HUES48 (cell line): ENCODE measurements around the gene BFAR.
"Not testable (repeated sequence)": the region's sequence is repeated elsewhere in the genome, so short reads cannot be mapped to it uniquely, and the experiment has no call there.

Experiments used
- H3K27ac ChIP-seq: one replicate; pipeline ENCODE4 v1.7.0; 2013; ENCODE audit warnings: low read depth, low read length, inconsistent platforms
- H3K27me3 ChIP-seq: 2 replicates; pipeline ENCODE4 v1.6.1; 2013; ENCODE audit warnings: mild to moderate bottlenecking, low read length; ENCODE audit not compliant: control insufficient read depth, insufficient read depth
- H3K36me3 ChIP-seq: 2 replicates; pipeline ENCODE4 v1.6.1; 2013; ENCODE audit warnings: low read length; ENCODE audit not compliant: control insufficient read depth, insufficient read depth
- H3K4me1 ChIP-seq: 2 replicates; pipeline ENCODE4 v1.6.1; 2013; ENCODE audit warnings: mild to moderate bottlenecking, low read length; ENCODE audit not compliant: control insufficient read depth, insufficient read depth
- H3K4me3 ChIP-seq: 2 replicates; pipeline ENCODE4 v1.5.1; 2013; ENCODE audit warnings: mild to moderate bottlenecking, low read depth, low read length
- H3K9ac ChIP-seq: 2 replicates; pipeline ENCODE4 v1.6.1; 2013; ENCODE audit warnings: mild to moderate bottlenecking, low read depth, low read length, moderate library complexity
- H3K9me3 ChIP-seq: 2 replicates; pipeline ENCODE4 v1.6.1; 2013; ENCODE audit warnings: low read length; ENCODE audit not compliant: control insufficient read depth, insufficient read depth

The BFAR gene

GRCh38 chr16:14702672-14703071, 69.9 kb downstream of the BFAR start:
- H3K9me3 ChIP-seq, H3K27me3 ChIP-seq, H3K4me1 ChIP-seq, H3K9ac ChIP-seq, H3K27ac ChIP-seq, H3K36me3 ChIP-seq, H3K4me3 ChIP-seq: not testable (repeated sequence)

GRCh38 chr16:14703156-14704011, 70.6 kb downstream of the BFAR start, which contains the start of gene NPIPA3:
NPIPA3 (plus strand) TSS chr16:14703411; CDS start chr16:14708944, 5,533 bp downstream.
- H3K9me3 ChIP-seq, H3K9ac ChIP-seq, H3K27me3 ChIP-seq, H3K36me3 ChIP-seq, H3K4me1 ChIP-seq, H3K27ac ChIP-seq, H3K4me3 ChIP-seq: not testable (repeated sequence)
